CMK (cell line): Measurements from ENCODE around the gene ZGPAT.
"Not testable (repeated sequence)": the region's sequence is repeated elsewhere in the genome, so short reads cannot be mapped to it uniquely, and the experiment has no call there.

ENCODE experiments used
- DNase-seq: peaks from one replicate; pipeline ENCODE4 v3.0.0-alpha.2; 2010; ENCODE audit warnings: low read depth

ZGPAT gene, protein sequence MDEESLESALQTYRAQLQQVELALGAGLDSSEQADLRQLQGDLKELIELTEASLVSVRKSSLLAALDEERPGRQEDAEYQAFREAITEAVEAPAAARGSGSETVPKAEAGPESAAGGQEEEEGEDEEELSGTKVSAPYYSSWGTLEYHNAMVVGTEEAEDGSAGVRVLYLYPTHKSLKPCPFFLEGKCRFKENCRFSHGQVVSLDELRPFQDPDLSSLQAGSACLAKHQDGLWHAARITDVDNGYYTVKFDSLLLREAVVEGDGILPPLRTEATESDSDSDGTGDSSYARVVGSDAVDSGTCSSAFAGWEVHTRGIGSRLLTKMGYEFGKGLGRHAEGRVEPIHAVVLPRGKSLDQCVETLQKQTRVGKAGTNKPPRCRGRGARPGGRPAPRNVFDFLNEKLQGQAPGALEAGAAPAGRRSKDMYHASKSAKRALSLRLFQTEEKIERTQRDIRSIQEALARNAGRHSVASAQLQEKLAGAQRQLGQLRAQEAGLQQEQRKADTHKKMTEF

DNA sequence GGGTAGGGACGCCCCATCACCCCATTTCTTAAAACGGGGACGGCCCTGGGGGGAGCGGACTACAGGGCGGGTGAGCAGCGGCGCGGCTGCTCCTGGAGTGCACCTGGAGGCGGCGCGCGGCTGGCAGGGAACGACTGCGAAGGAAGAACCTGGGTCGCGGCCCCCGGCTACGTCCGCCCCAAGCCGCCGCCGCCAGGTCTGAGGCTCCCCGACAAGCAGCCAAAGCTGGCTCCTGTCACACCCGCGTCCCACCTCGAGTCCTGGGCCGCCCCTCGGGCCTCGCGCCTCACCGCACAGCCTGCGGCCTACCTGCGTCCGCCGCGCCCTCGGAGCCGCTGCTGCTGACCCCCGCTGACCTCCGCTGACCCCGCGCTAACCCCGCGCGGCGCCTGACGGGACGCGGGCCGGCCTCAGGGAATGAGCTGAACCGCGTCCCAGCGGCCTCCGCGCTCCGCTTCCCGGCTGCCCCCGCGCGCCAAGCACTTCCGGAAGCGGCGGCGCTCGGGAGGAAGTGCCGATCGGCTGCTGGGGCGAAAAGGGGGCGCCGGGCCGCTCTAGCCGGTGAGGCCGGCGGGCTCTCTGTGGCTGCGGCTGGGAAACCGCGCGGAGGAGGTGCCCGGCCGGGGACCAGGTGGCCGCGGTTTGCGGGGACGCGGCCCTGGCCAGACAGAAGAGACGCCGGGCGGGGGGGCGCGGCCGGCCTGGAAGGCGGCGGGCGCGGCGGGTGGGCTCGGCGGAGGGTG lies at the start of gene ZGPAT, which contains the start of gene ARFRP1:
Gene ZGPAT (plus strand): TSS at position 482 of the 743 bp plus-strand sequence. CDS start 542 bp downstream, outside the sequence.
Gene ARFRP1 (minus strand): TSS at position 419 of the 743 bp plus-strand sequence. CDS start 885 bp downstream, outside the sequence.
- DNase-seq, result peak; percentile 83

DNA sequence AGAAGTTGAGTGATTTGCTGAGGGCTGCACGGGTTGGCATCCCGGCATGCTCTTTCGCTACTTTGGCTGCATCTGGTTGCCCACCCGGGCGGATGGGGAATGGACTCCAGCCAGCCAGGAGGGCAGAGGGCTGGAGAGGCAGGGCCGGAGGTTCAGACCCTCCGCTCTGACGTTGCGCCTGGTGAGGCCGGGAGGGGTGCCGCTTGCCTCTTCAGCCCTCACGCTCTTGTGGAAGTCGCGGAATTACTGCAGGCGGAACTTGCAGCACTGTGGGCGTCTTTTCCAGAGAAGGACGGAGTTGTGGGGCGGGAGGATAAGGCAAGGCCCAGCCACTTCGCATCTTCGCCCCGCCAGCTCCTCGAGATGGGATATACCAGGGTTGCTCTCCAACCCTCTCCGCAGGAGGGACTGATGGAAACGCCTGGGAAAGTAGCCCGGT lies 49.1 kb upstream of the ZGPAT start:
- DNase-seq, result peak; percentile 44

DNA sequence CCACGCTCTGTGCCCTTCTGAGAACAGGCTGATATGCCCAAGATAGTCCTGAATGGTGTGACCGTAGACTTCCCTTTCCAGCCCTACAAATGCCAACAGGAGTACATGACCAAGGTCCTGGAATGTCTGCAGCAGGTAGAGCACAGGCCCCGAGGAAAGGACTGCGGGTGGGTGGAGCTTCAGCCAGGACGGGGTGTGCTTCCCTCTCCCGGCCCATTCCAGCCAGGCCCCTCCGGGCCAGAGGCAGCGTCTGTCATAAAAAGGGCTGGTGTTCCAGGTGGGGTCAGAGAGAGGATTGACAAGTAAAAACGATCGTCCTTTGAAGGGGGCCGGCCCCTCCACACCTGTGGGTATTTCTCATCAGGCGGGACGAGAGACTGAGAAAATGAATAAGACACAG lies 48.5 kb upstream of the ZGPAT start:
- DNase-seq, result no peak

DNA sequence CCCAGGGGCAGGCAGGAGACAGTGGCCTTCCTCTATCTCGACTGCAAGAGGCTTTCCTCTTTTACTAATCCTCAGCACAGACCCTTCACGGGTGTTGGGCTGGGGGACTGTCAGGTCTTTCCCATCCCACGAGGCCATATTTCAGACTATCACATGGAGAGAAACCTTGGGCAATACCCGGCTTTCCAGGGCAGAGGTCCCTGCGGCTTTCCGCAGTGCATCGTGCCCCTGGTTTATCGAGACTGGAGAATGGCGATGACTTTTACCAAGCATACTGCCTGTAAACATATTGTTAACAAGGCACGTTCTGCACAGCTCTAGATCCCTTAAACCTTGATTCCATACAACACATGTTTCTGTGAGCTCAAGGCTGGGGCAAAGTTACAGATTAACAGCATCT lies 47.7 kb upstream of the ZGPAT start:
- not testable (repeated sequence) for DNase-seq

DNA sequence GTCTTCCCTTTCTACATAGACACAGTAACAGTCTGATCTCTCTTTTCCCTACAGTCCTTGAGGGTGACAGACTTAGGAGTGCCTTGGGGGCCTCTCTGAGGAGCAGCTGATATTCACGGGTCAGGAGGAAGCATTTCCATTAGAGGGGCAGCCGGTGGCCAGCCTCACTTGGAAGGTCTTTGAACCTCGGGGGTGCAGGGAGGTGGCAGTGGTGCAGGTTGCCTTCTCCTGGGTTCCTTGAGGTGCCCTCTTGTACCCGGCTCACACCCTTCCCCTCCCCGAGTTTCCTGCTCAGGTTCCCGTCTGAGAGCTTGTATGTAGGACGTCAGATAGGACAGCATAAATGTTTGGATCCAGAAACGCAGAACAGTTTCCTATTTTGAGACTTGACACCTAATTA lies 47.2 kb upstream of the ZGPAT start:
- no peak for DNase-seq

DNA sequence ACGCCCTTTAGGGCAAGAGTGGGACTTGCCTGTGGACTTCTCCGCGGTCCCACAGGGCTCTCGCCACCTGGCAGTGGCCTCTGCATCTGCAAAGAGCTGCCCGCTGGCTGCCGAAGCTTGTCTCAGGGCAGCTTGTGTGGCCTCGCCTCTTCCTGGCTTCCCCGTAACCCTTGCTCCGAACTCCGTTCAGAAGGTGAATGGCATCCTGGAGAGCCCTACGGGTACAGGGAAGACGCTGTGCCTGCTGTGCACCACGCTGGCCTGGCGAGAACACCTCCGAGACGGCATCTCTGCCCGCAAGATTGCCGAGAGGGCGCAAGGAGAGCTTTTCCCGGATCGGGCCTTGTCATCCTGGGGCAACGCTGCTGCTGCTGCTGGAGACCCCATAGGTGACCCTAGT lies 46.7 kb upstream of the ZGPAT start:
- DNase-seq, result no peak

DNA sequence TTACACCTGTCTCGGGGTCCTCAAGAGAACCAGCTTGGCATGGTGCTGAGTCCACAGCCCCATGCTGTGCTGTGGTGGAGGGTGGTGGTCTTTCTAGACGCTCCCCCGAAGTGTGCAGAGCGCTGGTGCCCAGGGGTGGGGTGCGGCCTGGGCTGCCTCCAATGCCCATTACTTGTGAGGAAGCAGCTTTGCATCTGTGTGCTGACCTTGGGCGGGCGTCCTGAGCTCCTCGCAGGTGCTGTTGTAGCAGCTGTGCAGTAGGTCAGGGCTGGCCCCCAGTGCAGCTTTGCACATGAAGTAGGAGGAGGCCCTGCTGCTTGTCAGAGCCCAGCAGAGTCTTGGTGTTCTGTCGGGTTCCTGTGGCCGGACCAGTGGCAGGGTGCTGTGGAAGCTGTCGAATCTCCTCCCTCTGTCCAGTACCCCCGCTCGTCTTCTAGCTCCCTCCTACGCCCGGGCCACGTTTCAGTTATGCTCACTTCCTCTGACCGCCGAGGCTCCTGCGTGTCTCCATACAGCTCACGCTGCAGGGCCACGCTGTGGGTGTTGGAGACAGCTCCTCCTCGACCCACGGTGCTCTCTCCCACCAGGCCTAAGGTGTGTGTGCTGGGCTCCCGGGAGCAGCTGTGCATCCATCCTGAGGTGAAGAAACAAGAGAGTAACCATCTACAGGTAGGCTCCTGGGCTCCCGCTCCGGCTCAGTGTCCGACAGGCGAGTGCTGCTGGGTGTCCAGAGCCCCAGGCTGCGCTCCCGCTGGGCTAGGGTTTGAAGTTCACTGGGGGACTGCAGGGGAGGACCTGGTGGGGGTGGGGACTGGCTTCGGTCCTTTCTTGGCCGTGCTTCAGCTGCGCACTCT lies 45.7 kb upstream of the ZGPAT start:
- no peak for DNase-seq

DNA sequence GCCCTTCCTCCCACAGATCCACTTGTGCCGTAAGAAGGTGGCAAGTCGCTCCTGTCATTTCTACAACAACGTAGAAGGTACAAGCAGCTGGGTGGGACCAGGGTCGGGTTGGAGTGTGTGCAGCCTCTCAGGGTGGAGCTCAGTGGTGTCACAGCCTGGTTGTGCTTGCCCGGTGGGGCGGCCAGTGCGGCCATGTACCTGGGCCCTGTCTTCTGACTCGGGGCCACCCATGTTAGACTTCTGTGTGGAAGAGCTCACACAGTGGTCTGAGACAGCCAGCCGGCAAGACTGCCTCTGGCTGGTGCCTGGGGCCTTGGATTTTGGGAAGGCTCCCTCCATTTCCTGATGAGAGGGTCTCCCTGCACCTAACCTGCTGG lies 45.0 kb upstream of the ZGPAT start:
- no peak for DNase-seq

DNA sequence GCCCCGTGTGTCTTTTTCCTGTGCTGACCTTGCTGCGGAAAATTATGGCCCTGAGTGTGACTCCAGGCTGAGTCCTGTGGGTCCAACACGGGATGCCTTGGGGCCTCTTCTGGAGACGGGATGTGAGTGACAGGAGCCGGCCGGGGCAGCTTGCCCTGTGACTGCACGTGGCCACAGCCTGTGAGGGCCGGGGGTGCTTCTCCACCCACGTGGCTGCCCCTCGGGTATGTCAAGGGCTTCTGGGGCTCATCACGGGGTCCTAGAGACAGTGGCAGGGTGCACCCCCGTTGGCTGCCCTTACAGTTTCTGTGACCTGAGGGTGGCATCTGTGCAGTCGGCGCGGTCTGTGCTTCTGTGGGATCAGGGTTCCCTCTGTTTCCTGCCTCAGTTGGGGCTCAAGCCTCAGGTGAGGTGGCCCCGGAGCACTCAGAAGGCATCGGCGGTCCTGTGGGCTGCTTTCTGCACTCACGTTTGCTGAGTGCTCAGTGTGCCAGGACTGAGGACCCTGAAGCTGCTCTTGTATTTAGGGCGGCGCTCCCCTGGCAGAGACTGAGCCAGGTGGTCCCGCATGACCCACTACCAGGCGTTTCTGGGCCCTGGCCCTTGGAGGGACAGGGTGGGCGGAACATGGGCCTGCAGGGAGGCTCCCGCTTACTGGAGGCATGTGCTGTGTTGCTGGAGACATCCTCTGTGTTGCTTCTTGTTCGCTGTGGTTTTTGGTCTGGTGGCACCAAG lies 44.3 kb upstream of the ZGPAT start:
- no peak for DNase-seq

DNA sequence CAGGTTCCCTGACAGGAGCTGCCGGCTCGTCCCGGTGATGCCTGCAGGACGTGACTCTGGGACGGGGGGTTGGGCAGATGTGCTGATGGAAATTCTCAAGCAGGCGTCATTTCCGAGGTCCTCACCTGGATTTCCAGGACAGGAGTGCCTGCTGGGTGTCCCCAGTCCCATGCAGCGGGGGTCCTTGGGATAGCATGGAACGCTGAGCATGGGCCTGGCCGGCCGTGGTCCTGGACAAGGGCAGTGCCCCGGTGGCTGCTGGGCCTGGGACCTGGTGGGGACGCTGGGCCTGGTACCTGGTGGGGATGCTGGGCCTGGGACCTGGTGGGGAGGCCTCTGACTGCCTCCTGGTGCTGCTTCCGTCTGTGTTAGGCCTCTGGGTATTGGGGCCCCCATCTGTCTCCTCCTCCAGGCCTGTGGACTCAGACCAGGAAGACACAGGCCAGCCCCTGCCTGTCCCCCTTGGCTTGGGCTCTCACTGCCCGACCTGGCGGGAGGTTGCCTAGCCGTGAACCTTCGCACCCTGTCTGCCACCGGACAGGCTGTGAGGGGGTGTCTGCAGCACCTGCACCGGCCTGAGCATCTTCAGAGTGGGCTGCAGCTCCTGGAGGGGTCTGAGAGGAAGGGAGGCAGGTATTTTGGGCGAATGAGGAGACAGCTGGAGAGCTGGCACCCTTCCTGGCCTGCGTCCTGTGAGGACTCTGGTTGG lies 43.5 kb upstream of the ZGPAT start:
- DNase-seq, result no peak

DNA sequence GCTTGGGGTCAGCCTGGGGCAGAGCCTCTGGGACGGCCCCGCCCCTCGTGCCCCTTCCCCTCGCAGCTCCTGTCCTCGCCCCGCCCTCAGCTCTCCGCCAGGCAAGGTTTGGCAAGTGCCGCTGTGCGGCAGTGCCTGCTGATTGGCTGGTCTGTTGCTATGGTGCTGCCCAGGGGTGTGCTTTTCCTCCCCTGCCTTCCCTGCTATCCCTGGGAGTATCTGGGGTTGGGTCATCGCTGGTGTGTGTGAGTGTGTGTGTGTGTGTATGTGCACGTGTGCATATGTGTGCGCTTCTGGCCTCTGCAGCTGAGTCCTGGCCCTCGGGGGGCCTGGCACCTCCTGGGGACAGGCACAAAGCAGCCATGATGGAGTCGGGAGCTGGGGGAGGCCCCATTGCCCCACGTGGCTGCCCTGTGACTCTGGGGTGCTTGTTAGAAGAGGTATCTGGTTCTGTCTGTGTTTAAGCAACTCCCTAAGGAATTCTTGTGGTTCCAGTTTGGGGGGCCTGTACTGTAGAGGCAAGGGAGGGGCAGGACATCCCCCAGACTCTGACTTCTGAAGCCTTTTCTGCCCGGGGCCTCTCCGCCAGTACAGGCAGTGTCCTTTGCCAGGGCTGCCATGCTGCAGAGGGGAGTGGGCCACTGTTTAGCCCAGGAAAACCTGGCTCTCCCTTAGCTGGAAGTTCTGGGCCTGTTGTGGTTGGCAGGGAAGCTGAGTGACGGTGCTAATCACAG lies 42.8 kb upstream of the ZGPAT start:
- DNase-seq, result no peak

DNA sequence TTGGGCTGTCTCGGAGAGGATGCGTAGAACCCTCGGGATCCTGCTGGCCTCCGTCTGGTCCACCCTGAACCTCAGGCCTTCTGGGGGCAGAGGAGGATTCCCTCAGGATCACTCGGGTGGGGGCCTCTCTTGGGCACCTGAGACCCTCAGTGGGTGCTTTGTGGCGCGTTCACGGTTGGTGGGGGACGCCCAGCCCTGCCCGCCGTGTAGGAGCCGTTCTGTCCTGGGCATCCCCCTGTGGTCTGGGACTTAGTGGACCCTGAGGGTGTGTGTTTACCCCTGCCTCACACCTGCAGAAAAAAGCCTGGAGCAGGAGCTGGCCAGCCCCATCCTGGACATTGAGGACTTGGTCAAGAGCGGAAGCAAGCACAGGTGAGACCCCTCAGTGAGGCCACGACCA lies 42.1 kb upstream of the ZGPAT start:
- DNase-seq, result no peak

DNA sequence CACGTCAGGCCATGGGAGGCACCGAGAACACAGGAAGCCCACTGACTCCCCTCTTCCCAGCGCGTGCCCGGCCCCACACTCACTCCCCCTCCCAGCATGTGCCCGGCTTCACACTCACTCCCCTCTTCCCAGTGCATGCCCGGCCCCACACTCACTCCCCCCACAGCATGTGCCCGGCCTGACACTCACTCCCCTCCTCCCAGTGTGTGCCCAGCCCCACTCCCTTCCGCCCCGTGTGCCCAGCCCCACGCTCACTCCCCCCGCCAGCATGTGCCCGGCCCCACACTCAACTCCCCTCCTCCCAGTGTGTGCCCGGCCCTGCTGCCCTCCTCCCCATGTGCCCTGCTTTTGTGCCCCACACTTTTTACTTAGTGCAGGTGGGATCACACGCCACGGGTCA lies 40.0 kb upstream of the ZGPAT start:
- DNase-seq, result no peak

DNA sequence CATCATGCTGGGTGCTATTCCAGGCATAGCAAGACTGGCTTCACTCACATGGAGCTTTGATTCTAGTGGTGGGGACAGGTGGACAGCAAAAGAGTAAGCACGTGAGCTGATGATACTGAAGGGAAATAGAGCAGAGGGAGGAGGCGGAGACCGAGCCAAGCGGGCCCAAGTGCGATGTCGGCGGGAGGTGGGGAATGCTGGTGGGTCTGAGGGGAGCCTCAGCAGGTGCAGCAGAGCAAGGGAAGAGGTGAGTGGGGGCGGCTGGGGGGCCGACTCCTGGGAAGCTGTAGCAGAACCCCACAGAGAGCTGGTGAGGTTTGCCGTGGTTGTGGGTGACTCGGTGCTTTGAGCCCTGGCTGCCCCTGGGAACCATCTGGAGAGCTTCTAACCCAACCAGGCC lies 39.5 kb upstream of the ZGPAT start:
- no peak for DNase-seq

DNA sequence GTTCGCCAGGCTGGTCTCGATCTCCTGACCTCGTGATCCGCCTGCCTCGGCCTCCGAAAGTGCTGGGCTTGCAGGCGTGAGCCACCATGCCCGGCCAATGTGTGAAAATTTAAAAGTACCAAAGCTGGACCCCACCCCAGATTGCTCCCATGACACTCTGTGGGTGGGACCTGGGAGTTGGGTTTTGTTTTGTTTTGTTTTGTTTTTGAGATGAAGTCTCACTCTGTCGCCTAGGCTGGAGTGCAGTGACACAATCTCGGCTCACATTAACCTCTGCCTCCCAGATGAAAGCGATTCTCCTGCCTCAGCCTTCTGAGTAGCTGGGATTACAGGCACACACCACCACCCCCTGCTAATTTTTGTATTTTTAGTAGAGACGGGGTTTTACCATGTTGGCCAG lies 36.1 kb upstream of the ZGPAT start:
- not testable (repeated sequence) for DNase-seq

DNA sequence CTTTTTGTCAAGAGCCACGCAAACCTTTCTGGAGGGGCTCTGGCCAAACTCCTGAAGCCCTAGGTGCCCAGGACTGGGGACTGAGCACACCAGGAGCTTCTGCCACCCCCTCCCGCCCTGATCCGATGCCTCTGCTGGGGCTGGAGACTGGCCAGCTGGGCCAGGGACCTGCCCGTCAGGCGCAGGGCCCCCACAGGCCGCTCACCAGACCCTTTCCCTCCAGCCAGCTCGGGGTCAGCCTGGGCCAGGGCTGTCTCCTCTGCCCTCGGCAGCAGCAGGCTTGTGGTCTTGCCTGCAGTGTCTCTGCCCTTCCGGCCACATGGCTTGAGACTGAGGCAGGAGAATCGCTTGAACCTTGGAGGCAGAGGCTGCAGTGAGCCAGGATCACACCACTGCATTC lies 35.2 kb upstream of the ZGPAT start:
- DNase-seq, result no peak

DNA sequence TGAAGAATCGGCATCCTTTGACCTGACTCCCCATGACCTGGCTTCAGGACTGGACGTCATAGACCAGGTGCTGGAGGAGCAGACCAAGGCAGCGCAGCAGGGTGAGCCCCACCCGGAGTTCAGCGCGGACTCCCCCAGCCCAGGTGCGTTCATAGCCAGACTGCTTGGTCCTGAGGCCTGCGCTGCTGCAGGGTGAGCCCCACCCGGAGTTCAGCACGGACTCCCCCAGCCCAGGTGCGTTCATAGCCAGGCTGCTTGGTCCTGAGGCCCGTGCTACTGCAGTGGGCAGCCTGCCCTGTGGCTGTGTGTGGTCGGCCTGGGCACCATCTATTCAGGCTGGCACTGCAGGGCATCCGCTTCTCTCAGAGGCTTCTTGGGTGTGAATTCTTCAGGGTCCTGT lies 33.9 kb upstream of the ZGPAT start:
- no peak for DNase-seq

DNA sequence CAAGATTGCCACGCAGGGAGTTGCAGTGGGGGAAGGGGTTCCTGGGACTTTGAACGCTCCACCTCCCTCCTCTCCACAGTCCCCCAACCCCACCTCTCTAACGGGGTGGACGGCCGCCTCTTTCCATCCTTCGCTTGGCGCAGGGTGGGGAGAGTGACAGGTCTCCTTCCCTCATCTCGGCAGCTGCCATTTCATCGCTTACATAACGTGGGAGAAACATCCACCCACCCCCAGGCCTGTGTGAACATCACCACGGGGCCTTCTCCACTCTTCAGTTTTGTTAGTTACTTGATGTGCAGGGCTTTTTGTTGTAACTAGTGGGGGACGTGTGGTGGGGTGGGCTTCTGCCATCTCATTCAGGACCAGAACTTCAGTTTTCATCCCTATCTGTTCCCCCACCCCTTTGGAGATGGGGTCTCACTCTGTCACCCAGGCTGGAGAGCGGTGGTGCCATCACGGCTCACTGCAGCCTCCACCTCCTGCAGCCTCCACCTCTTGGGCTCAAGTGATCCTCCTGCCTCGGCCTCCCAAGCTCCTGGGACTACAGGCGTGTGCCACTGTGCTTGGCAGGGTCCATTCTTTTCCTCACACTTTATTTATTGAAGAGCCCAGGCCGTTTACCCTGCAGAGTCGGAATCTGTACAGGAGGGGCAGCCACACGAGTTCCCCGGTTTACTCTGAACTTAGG lies 32.0 kb upstream of the ZGPAT start:
- DNase-seq, result no peak

DNA sequence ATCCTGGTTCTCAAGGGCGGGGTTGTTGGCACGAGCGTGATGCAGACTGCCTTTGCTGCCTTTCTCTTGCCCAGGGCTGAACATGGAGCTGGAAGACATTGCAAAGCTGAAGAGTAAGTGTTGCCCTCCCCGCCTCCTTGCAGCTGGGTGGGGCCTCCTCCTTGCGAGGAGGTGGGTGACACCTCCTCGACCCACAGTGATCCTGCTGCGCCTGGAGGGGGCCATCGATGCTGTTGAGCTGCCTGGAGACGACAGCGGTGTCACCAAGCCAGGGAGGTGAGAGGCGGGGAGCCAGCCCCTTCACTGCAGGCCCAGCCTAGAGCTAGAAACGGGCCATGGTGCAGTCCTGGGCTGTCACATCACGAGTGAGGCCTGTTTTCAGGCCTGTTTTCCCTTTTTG lies 29.8 kb upstream of the ZGPAT start:
- DNase-seq, result no peak
